Loucy (cell line): ENCODE data around the gene FGF22.

ENCODE experiments used
- H2AFZ ChIP-seq: fragments of 200-600 bp; sonication (generic); 2 replicates; pipeline ENCODE4 v1.6.0; 2016; ENCODE audit warnings: antibody characterized with exemption, mild to moderate bottlenecking, low read length, moderate library complexity
- H3F3A ChIP-seq: fragments of 200-600 bp; 2 replicates; pipeline ENCODE4 v1.6.0; 2016; ENCODE audit warnings: antibody characterized with exemption, low read depth, mild to moderate bottlenecking
- H3K27me3 ChIP-seq: fragments of 200-600 bp; sonication (generic); 2 replicates; pipeline ENCODE4 v1.6.1; 2014; ENCODE audit warnings: low read length, mild to moderate bottlenecking; ENCODE audit not compliant: insufficient read depth, poor library complexity, severe bottlenecking
- H3K36me3 ChIP-seq: fragments of 200-600 bp; sonication (generic); 2 replicates; pipeline ENCODE4 v1.6.1; 2016; ENCODE audit warnings: low read length; ENCODE audit not compliant: insufficient read depth
- H3K4me1 ChIP-seq: fragments of 200-600 bp; sonication (generic); 2 replicates; pipeline ENCODE4 v1.5.1; 2014; ENCODE audit warnings: low read length, mild to moderate bottlenecking; ENCODE audit not compliant: insufficient read depth, poor library complexity, severe bottlenecking
- H3K4me2 ChIP-seq: fragments of 200-600 bp; sonication (generic); 2 replicates; pipeline ENCODE4 v1.6.0; 2014; ENCODE audit warnings: antibody characterized with exemption, low read length, low read depth, mild to moderate bottlenecking; ENCODE audit not compliant: poor library complexity, severe bottlenecking
- H3K4me3 ChIP-seq: fragments of 200-600 bp; sonication (generic); 2 replicates; pipeline ENCODE4 v1.5.1; 2014; ENCODE audit warnings: low read length, mild to moderate bottlenecking, mixed read lengths; ENCODE audit not compliant: poor library complexity, severe bottlenecking
- H3K79me2 ChIP-seq: fragments of 200-600 bp; sonication (generic); 2 replicates; pipeline ENCODE4 v1.6.1; 2014; ENCODE audit warnings: low read length; ENCODE audit not compliant: insufficient read depth
- H3K9ac ChIP-seq: fragments of 200-600 bp; sonication (generic); 2 replicates; pipeline ENCODE4 v1.6.0; 2014; ENCODE audit warnings: mild to moderate bottlenecking, low read depth, low read length, moderate library complexity; ENCODE audit not compliant: poor library complexity, severe bottlenecking
- H3K9me2 ChIP-seq: fragments of 200-600 bp; sonication (generic); replicated peaks from 2 replicates; pipeline ENCODE4 v1.6.1; 2016; ENCODE audit warnings: low read depth, low read length, mixed read lengths
- H3K9me3 ChIP-seq: fragments of 200-600 bp; sonication (generic); 2 replicates; pipeline ENCODE4 v1.6.1; 2014; ENCODE audit warnings: mild to moderate bottlenecking, antibody characterized with exemption, low read length, low read depth; ENCODE audit not compliant: insufficient read depth
- H4K20me1 ChIP-seq: fragments of 200-600 bp; sonication (generic); 2 replicates; pipeline ENCODE4 v1.6.0; 2014; ENCODE audit warnings: antibody characterized with exemption, low read length, mild to moderate bottlenecking; ENCODE audit not compliant: insufficient read depth, poor library complexity, severe bottlenecking
- EZH2phosphoT487 ChIP-seq: fragments of 200-600 bp; IDR thresholded peaks from 2 replicates; pipeline ENCODE4 v1.6.1; 2018; ENCODE audit warnings: antibody characterized with exemption, mild to moderate bottlenecking, moderate library complexity, borderline replicate concordance
- TF ChIP-seq, protein P1 (sequence below): fragments of 200-600 bp; sonication (generic); conservative IDR thresholded peaks from 2 replicates; pipeline ENCODE4 v1.5.1; 2014; ENCODE audit warnings: mild to moderate bottlenecking, antibody characterized with exemption, low read length

Gene FGF22

GRCh38 chr19:650121-650520 lies 10.4 kb downstream of the FGF22 start:
- H3K4me2 ChIP-seq = no peak overlapping the region
- H3K4me1 ChIP-seq = no peaks in the 10 kb centered on the region
- H3K9ac ChIP-seq = no peak overlapping the region
- no peaks in the 10 kb centered on the region for H3K9me2 ChIP-seq
- H2AFZ ChIP-seq = no peak overlapping the region
- no peak overlapping the region for H3K4me3 ChIP-seq
- H4K20me1 ChIP-seq = peaks cover 39% of the 10 kb centered on the region
- no peaks in the 10 kb centered on the region for H3K9me3 ChIP-seq
- H3F3A ChIP-seq = no peaks in the 10 kb centered on the region
- peaks cover 72% of the 10 kb centered on the region; the same call in 1 of the 2 replicates for H3K36me3 ChIP-seq
- H3K79me2 ChIP-seq = peaks cover 34% of the 10 kb centered on the region
- H3K27me3 ChIP-seq = no peaks in the 10 kb centered on the region
- TF ChIP-seq EZH2phosphoT487 = no peak
- TF ChIP-seq, protein P1, sequence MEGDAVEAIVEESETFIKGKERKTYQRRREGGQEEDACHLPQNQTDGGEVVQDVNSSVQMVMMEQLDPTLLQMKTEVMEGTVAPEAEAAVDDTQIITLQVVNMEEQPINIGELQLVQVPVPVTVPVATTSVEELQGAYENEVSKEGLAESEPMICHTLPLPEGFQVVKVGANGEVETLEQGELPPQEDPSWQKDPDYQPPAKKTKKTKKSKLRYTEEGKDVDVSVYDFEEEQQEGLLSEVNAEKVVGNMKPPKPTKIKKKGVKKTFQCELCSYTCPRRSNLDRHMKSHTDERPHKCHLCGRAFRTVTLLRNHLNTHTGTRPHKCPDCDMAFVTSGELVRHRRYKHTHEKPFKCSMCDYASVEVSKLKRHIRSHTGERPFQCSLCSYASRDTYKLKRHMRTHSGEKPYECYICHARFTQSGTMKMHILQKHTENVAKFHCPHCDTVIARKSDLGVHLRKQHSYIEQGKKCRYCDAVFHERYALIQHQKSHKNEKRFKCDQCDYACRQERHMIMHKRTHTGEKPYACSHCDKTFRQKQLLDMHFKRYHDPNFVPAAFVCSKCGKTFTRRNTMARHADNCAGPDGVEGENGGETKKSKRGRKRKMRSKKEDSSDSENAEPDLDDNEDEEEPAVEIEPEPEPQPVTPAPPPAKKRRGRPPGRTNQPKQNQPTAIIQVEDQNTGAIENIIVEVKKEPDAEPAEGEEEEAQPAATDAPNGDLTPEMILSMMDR = no peak

- H3K79me2 ChIP-seq = peaks cover 46% of the 10 kb centered on the region
- TF ChIP-seq, protein P1 = no peak
- TF ChIP-seq EZH2phosphoT487 = no peak
Observed at GRCh38 chr19:651114-651818, 11.6 kb downstream of the FGF22 start.

DNA sequence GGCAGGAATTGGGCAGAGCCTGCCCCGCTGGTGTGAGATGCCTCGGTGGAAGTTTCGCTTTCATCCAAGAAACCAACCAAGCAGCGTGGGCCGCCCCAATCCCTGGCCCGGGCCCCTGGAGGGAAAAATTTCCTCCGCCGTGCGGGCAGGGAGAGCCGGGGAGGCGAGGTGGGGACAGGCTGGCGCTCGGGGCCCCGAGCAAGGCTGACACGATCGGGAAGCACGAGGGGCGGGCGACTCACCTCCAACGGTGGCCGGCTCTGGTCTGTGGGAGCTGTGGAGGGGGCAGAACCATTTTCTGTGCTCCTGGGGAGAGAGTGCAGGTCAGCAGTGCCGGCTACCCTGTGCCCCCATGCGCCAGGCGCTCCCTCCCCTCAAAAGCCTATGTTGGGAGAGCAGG lies 12.3 kb downstream of the FGF22 start:
- Histone ChIP-seq H3F3A (no peaks in the 10 kb centered on the region), H3K9me3 (no peaks in the 10 kb centered on the region), H4K20me1 (peaks cover 54% of the 10 kb centered on the region), H3K27me3 (no peaks in the 10 kb centered on the region), H3K4me3 (no peak overlapping the region), H3K4me1 (no peaks in the 10 kb centered on the region), H3K9ac (no peak overlapping the region), H2AFZ (no peak overlapping the region), H3K9me2 (no peaks in the 10 kb centered on the region), H3K36me3 (peaks cover 58% of the 10 kb centered on the region; the same call in 1 of the 2 replicates), H3K79me2 (peaks cover 53% of the 10 kb centered on the region), H3K4me2 (no peak overlapping the region)
- TF ChIP-seq, protein P1 = no peak
- no peak for TF ChIP-seq EZH2phosphoT487

More at GRCh38 chr19:651114-651818, 11.6 kb downstream of the FGF22 start:
- peaks cover 49% of the 10 kb centered on the region for H4K20me1 ChIP-seq
- no peak overlapping the region for H3K4me2 ChIP-seq
- H3K9me3 ChIP-seq = no peaks in the 10 kb centered on the region
- no peaks in the 10 kb centered on the region for H3K9me2 ChIP-seq
- no peaks in the 10 kb centered on the region for H3F3A ChIP-seq
- no peak overlapping the region for H2AFZ ChIP-seq
- no peak overlapping the region for H3K4me3 ChIP-seq
- no peaks in the 10 kb centered on the region for H3K27me3 ChIP-seq
- H3K36me3 ChIP-seq = peaks cover 65% of the 10 kb centered on the region; the same call in 1 of the 2 replicates
- no peaks in the 10 kb centered on the region for H3K4me1 ChIP-seq
- H3K9ac ChIP-seq = no peak overlapping the region
